A673 (cell line): ENCODE results near the gene MRPL20.

Experiments
- EZH2 ChIP-seq: fragments of 200-600 bp; sonication (generic); IDR thresholded peaks from 2 replicates; pipeline ENCODE4 v1.6.1; 2017; ENCODE audit warnings: borderline replicate concordance, low read depth, mild to moderate bottlenecking, mixed read lengths, antibody characterized with exemption, low read length; ENCODE audit not compliant: poor library complexity, severe bottlenecking
- TF ChIP-seq, protein P1 (sequence below): fragments of 300-800, 200-600 bp; sonication (generic); conservative IDR thresholded peaks from 2 replicates; pipeline ENCODE4 v1.5.1; 2017; ENCODE audit warnings: low read depth, mild to moderate bottlenecking, antibody characterized with exemption, low read length, moderate library complexity, mixed read lengths

DNA sequence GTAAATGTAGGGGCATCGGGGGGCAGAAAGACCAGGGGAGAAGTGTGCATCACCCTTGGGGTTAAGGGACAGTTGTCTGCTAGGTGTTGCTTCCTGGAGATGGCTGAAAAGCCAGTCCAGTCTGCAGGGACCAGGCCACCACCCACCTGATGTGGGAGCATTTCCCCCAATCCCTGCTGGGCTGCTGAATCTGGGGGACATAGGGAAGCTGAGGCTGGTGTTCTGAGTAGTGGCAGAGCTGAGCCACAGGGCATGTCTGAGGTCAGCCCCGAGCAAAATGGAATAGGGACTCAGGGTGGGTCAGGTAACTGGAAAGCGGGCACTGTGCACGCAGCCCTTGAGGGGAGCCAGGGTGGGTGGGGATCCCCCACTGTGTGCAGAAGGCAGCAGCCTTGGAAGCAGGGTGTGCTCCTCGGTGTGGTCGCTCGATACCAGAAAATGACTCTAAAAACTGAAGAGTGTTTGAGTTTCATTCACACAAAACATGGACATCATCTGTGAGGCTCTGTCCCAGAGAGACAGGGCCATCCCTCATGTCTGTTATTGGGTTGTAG is 5.6 kb downstream of the MRPL20 start:
- TF ChIP-seq, protein P1, sequence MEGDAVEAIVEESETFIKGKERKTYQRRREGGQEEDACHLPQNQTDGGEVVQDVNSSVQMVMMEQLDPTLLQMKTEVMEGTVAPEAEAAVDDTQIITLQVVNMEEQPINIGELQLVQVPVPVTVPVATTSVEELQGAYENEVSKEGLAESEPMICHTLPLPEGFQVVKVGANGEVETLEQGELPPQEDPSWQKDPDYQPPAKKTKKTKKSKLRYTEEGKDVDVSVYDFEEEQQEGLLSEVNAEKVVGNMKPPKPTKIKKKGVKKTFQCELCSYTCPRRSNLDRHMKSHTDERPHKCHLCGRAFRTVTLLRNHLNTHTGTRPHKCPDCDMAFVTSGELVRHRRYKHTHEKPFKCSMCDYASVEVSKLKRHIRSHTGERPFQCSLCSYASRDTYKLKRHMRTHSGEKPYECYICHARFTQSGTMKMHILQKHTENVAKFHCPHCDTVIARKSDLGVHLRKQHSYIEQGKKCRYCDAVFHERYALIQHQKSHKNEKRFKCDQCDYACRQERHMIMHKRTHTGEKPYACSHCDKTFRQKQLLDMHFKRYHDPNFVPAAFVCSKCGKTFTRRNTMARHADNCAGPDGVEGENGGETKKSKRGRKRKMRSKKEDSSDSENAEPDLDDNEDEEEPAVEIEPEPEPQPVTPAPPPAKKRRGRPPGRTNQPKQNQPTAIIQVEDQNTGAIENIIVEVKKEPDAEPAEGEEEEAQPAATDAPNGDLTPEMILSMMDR = no peak
- TF ChIP-seq EZH2 = no peak
